Stimulated activated naive CD8-positive, alpha-beta T cell treated with anti-CD3 and anti-CD28 coated beads, Interleukin-15, Interleukin-2, amounts not matched to agents 100 U/mL and 50 U/mL, for 24 hours (primary cell): ENCODE measurements around the gene COX6B1.
"Not testable (repeated sequence)": the region's sequence is repeated elsewhere in the genome, so short reads cannot be mapped to it uniquely, and the experiment has no call there.

ENCODE experiments used
- ATAC-seq: fragments of 150-1000 bp; cut with Tn5 transposase; one replicate; pipeline ENCODE4 v1.10.0; 2021
- DNase-seq: peaks from one replicate; pipeline ENCODE4 v3.0.0; 2021

COX6B1 gene

GRCh38 chr19:35636651-35637050 is 11.5 kb upstream of the COX6B1 start:
- ATAC-seq = no peak
- no peak for DNase-seq

- DNase-seq (no peak), ATAC-seq (no peak)
Measured at GRCh38 chr19:35637165-35637564, 11.0 kb upstream of the COX6B1 start.

- ATAC-seq (no peak), DNase-seq (no peak)
Measured at GRCh38 chr19:35639321-35639639, 8.8 kb upstream of the COX6B1 start.

- ATAC-seq = no peak
Measured at GRCh38 chr19:35639863-35640262, 8.3 kb upstream of the COX6B1 start.

GRCh38 chr19:35641515-35642151 is 6.5 kb upstream of the COX6B1 start, which contains the start of gene ETV2:
ETV2 (plus strand) TSS chr19:35641745; CDS start chr19:35642461, 716 bp downstream.
- peak; percentile 77 for DNase-seq
- no peak for ATAC-seq

More at GRCh38 chr19:35639863-35640262, 8.3 kb upstream of the COX6B1 start:
- no peak for DNase-seq

GRCh38 chr19:35642312-35642711 is 5.8 kb upstream of the COX6B1 start:
- DNase-seq = no peak
- no peak for ATAC-seq

GRCh38 chr19:35642798-35643254 is 5.3 kb upstream of the COX6B1 start:
- ATAC-seq (no peak), DNase-seq (no peak)

GRCh38 chr19:35643255-35644205 is 4.6 kb upstream of the COX6B1 start:
- DNase-seq = peak; percentile 84

GRCh38 chr19:35644206-35644986 is 3.7 kb upstream of the COX6B1 start:
- ATAC-seq = peak; percentile 91

More at GRCh38 chr19:35643255-35644205, 4.6 kb upstream of the COX6B1 start:
- ATAC-seq = peak; percentile 36

GRCh38 chr19:35644987-35645679 is 3.0 kb upstream of the COX6B1 start:
- DNase-seq = peak; percentile 94
- ATAC-seq = peak; percentile 9

More at GRCh38 chr19:35644206-35644986, 3.7 kb upstream of the COX6B1 start:
- peak; percentile 97 for DNase-seq

- ATAC-seq (no peak), DNase-seq (no peak)
Measured at GRCh38 chr19:35645680-35646511, 2.2 kb upstream of the COX6B1 start.

- ATAC-seq = no peak
- no peak for DNase-seq
Measured at GRCh38 chr19:35650581-35650980, 2.5 kb downstream of the COX6B1 start.

GRCh38 chr19:35654828-35655227 is 6.7 kb downstream of the COX6B1 start:
- ATAC-seq = peak; percentile 36
- DNase-seq = not testable (repeated sequence)

- DNase-seq = no peak
- ATAC-seq = no peak
Measured at GRCh38 chr19:35655600-35655999, 7.5 kb downstream of the COX6B1 start.

GRCh38 chr19:35656700-35657099 is 8.6 kb downstream of the COX6B1 start:
- DNase-seq (no peak), ATAC-seq (no peak)

- DNase-seq (no peak), ATAC-seq (no peak)
Measured at GRCh38 chr19:35657904-35658700, 10.0 kb downstream of the COX6B1 start.

GRCh38 chr19:35661995-35662340 is 13.8 kb downstream of the COX6B1 start:
- no peak for ATAC-seq

GRCh38 chr19:35663981-35664380 is 15.9 kb downstream of the COX6B1 start:
- ATAC-seq = no peak
- no peak for DNase-seq

More at GRCh38 chr19:35661995-35662340, 13.8 kb downstream of the COX6B1 start:
- DNase-seq = no peak

- DNase-seq = no peak
- ATAC-seq = no peak
Measured at GRCh38 chr19:35665157-35665556, 17.0 kb downstream of the COX6B1 start.

- ATAC-seq (no peak), DNase-seq (no peak)
Measured at GRCh38 chr19:35665604-35666003, 17.5 kb downstream of the COX6B1 start.
